ENCODE measurements around the gene GALNT15.

DNA sequence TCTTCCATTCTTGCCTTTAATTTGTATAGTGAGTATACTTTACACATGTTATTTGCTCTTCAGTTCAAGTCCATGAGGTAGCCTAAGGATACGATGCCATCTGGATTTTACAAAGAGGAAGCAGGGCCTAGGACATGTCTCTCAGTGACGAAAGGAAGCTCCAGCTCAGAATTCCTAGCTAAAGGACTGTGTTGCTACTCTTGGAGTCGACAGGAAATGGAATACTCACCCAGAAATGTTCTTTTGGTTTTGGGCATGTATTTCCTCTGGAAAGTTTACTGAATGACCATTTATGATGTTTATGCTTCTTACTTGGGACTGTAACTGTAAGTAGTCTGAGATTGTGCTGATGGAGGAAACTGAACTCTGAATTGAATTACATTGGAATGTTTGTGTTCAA lies 103.0 kb downstream of the GALNT15 start:
- TF ChIP-seq, protein P1, sequence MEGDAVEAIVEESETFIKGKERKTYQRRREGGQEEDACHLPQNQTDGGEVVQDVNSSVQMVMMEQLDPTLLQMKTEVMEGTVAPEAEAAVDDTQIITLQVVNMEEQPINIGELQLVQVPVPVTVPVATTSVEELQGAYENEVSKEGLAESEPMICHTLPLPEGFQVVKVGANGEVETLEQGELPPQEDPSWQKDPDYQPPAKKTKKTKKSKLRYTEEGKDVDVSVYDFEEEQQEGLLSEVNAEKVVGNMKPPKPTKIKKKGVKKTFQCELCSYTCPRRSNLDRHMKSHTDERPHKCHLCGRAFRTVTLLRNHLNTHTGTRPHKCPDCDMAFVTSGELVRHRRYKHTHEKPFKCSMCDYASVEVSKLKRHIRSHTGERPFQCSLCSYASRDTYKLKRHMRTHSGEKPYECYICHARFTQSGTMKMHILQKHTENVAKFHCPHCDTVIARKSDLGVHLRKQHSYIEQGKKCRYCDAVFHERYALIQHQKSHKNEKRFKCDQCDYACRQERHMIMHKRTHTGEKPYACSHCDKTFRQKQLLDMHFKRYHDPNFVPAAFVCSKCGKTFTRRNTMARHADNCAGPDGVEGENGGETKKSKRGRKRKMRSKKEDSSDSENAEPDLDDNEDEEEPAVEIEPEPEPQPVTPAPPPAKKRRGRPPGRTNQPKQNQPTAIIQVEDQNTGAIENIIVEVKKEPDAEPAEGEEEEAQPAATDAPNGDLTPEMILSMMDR (conservative IDR thresholded peaks at IDR 0.05; ENCODE audit: low read length), result no peak
- no peak for TF ChIP-seq EZH2phosphoT487 (IDR thresholded peaks at IDR 0.05; ENCODE audit: borderline replicate concordance)
